ENCODE data around the gene DCN. TPM values are rescaled to one million over a fixed set of nuclear protein-coding genes. Genes with fewer than 3 reads are reported as not detected.

The DCN gene
- total and polyA plus RNA-seq, 2 donors (not counting 3 experiments of a cell fraction or from before 2014, with no cell fraction given) = 0.42 to 0.43 TPM

GRCh38 chr12:91179966-91180561 lies 2.6 kb downstream of the DCN start:
- Histone ChIP-seq H3K9me1 (replicated peaks; ENCODE audit: control insufficient read depth, extremely low read depth, insufficient read depth, low read length) (no peaks in the 10 kb centered on the region), H4K20me1 (replicated peaks; ENCODE audit: control insufficient read depth, extremely low read depth, insufficient read depth, low read length) (no peaks in the 10 kb centered on the region), H3K4me1 (ENCODE audit: control insufficient read depth, extremely low read depth, insufficient read depth, low read length) (peaks cover 10% of the 10 kb centered on the region), H3K27me3 (ENCODE audit: control insufficient read depth in 2 of 2, insufficient read depth in 2 of 2, low read length in 2 of 2) (no peaks in the 10 kb centered on the region), H3K4me2 (ENCODE audit: insufficient read depth, low read length) (peak overlapping the region; percentile 63), H3K36me3 (ENCODE audit: control insufficient read depth in 2 of 2, extremely low read depth in 1 of 2, insufficient read depth in 2 of 2, low read length in 2 of 2) (no peaks in the 10 kb centered on the region), H2AFZ (ENCODE audit: low read depth, low read length) (peak overlapping the region; percentile 92), H3K27ac (ENCODE audit: insufficient read depth, low read depth, low read length) (no peak overlapping the region), H3K9me3 (replicated peaks; ENCODE audit: control insufficient read depth, insufficient read depth, low read length) (no peaks in the 10 kb centered on the region), H3K4me3 (replicated peaks in 1 of 3; ENCODE audit: insufficient read depth in 1 of 3, low read depth in 1 of 3, low read length in 3 of 3) (peak overlapping the region in 2 of 3 experiments; percentile 27 to 61), H3K79me2 (ENCODE audit: control insufficient read depth, insufficient read depth, low read length) (no peaks in the 10 kb centered on the region), H3K9ac (replicated peaks; ENCODE audit: extremely low read depth, insufficient read depth, low read length) (peak overlapping the region; percentile 27)
- POLR2A ChIA-PET = no interaction called here
- dilution Hi-C loops (cut with MboI; ENCODE audit: extremely low pct_ligation_motif_present, low sequenced_read_pairs) = no loop called here
- DNase-seq (ENCODE audit: low read depth, low spot score) (no peak), FAIRE-seq (no peak)
- CTCF ChIA-PET = interaction anchor here (0.7 to 8.9 kb wide), 8 partner anchors 10 to 175 kb away, joined by 3 to 107 read pairs (median 8); no protein-coding TSS in a partner anchor
- TF ChIP-seq JUN (IDR thresholded peaks at IDR 0.05; ENCODE audit: borderline replicate concordance, insufficient read depth, insufficient read length, low read depth) = no peak
- no peak for TF ChIP-seq FOS (IDR thresholded peaks at IDR 0.05; ENCODE audit: borderline replicate concordance, insufficient read depth, low read length)
- TF ChIP-seq GATA2 (IDR thresholded peaks at IDR 0.05; ENCODE audit: insufficient read depth, insufficient read length, low read depth, low read length) = no peak
- TF ChIP-seq MAX (IDR thresholded peaks at IDR 0.05; ENCODE audit: insufficient read depth, insufficient read length) = no peak
- TF ChIP-seq MYC (IDR thresholded peaks at IDR 0.05; ENCODE audit: low read depth, low read length) = no peak
- no peak for TF ChIP-seq CTCF (IDR thresholded peaks at IDR 0.05; ENCODE audit: extremely low read depth in 1 of 2, insufficient read depth in 1 of 2, low read depth in 1 of 2, low read length in 2 of 2)
- TF ChIP-seq POLR2AphosphoS5 (IDR thresholded peaks at IDR 0.05; ENCODE audit: insufficient read depth, low read depth, low read length) = no peak
- no peak for TF ChIP-seq POLR2A (IDR thresholded peaks at IDR 0.05; ENCODE audit: low read depth, low read length)
- no TSS peak for BruUV-seq (replicated peaks)
- intact Hi-C loops (cut with micrococcal nuclease) = loop anchor here (2.0 kb wide), 1 partner anchor 175 kb away; no protein-coding TSS in a partner anchor
